Left renal pelvis (tissue), 4 donors: ENCODE results near the gene AFF4. TPM values are rescaled to one million over a fixed set of nuclear protein-coding genes. Genes with fewer than 3 reads are reported as not detected.

Experiments
- DNase-seq, 4 donors: peaks; one replicate each; pipeline ENCODE4 v3.0.0-alpha.2; 2013; ENCODE audit warnings: low read depth in 4 of 4, low spot score in 3 of 4
- polyA plus RNA-seq, 4 donors: library from polyadenylated mRNA; unstranded; fragments of 120-200 nt; gene quantifications; one replicate each; pipeline ENCODE4 v1.2.1, GENCODE V29; 2013; ENCODE audit not compliant: insufficient read length in 4 of 4

AFF4 gene
- polyA plus RNA-seq, 4 donors: 60.5 to 73.1 (median 63.3) TPM

- DNase-seq: no peak
Observed at GRCh38 chr5:132890817-132891216, 72.6 kb downstream of the AFF4 start.

- DNase-seq: no peak
Observed at GRCh38 chr5:132889501-132889900, 73.9 kb downstream of the AFF4 start.

GRCh38 chr5:132887283-132887682 is 76.2 kb downstream of the AFF4 start:
- DNase-seq: no peak

GRCh38 chr5:132886064-132886823 is 77.2 kb downstream of the AFF4 start:
- no peak for DNase-seq

- no peak for DNase-seq
Observed at GRCh38 chr5:132884548-132884947, 78.9 kb downstream of the AFF4 start.

- DNase-seq: peak in 2 of 4 donors; percentile 46 to 47
Observed at GRCh38 chr5:132883261-132883834, 80.1 kb downstream of the AFF4 start.

GRCh38 chr5:132877938-132878337 is 85.5 kb downstream of the AFF4 start:
- DNase-seq: peak in 1 of 4 donors; percentile 19

- no peak for DNase-seq
Observed at GRCh38 chr5:132877466-132877865, 86.0 kb downstream of the AFF4 start.

GRCh38 chr5:132876020-132876759 is 87.2 kb downstream of the AFF4 start:
- DNase-seq: no peak

GRCh38 chr5:132873930-132874271 is 89.5 kb downstream of the AFF4 start:
- DNase-seq: no peak

- no peak for DNase-seq
Observed at GRCh38 chr5:132873119-132873929, 90.1 kb downstream of the AFF4 start, which contains the start of gene LEAP2. Gene LEAP2 (plus strand): TSS chr5:132873668. CDS start chr5:132873695, 27 bp downstream.

- DNase-seq: no peak
Observed at GRCh38 chr5:132872788-132873118, 90.7 kb downstream of the AFF4 start.

GRCh38 chr5:132871459-132872284 is 91.8 kb downstream of the AFF4 start:
- DNase-seq: no peak

- DNase-seq: no peak
Observed at GRCh38 chr5:132870801-132871200, 92.6 kb downstream of the AFF4 start.

- no peak for DNase-seq
Observed at GRCh38 chr5:132868754-132869153, 94.7 kb downstream of the AFF4 start.

GRCh38 chr5:132867046-132867451 is 96.4 kb downstream of the AFF4 start:
- DNase-seq: no peak

GRCh38 chr5:132866342-132867045 is 96.9 kb downstream of the AFF4 start, which contains the start of the genes GDF9 and UQCRQ:
Gene GDF9 (minus strand): TSS chr5:132866469. CDS start chr5:132864533, 1,936 bp downstream.
Gene UQCRQ (plus strand): TSS chr5:132866642. CDS start chr5:132866882, 240 bp downstream.
- DNase-seq: peak; percentile 99 to 100 (median 100)

- DNase-seq: no peak
Observed at GRCh38 chr5:132865668-132866341, 97.6 kb downstream of the AFF4 start.

- DNase-seq: no peak
Observed at GRCh38 chr5:132860742-132861141, 102.7 kb downstream of the AFF4 start.
